ENCODE measurements around the gene CSTF3. TPM values are rescaled to one million over a fixed set of nuclear protein-coding genes. Genes with fewer than 3 reads are reported as not detected.

Gene CSTF3
- total RNA-seq, 3 donors from 2014 or later = 27.3 to 29.6 (median 28.0) TPM

DNA sequence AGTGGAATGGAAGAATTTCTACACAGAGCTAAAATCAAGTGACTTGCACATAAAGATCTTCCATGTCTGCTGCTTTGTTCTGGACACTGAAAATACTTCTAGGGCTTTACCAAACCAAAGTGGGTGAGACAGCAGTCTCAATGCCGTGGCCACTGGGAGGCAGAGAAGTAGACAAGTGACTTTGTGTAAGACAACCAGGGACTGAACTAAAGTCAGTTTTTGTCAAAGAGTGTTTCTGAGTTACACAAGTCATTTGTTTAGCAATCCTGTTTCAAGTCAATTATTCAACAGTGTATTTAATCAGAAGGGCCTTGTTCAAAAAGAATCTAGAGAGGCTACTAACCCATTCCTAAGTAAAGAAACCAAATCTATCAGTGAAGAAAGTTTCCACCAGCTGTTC is 75.3 kb downstream of the CSTF3 start:
- Mint-ChIP-seq H3K4me1 (ENCODE audit: low read depth) (no peaks in the 10 kb centered on the region), H3K9me3 (no peaks in the 10 kb centered on the region), H3K36me3 (ENCODE audit: insufficient read depth) (peaks cover 30% of the 10 kb centered on the region), H3K27me3 (ENCODE audit: low read depth) (no peaks in the 10 kb centered on the region), H3K4me3 (no peak overlapping the region)
- ATAC-seq = no peak
- DNase-seq = no peak

DNA sequence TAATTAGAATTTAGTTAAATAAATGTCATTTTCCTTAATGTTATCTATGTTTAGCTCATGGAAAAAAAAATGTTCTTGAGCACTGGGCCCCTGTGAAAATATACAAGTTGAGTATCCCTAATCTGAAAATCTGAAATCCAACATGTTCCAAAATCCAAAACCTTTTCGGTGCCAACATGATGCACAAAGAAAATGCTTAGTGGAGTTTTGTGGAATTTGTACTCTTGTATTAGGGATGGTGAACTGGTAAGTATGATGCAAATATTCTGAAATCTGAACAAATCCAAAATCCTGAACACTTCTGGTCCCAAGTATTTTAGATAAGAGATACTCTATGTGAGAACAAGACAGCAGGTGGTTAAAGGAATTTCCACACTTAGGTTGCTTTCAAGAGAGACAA is 77.4 kb downstream of the CSTF3 start:
- Mint-ChIP-seq H3K4me1 (ENCODE audit: low read depth) (no peaks in the 10 kb centered on the region), H3K9me3 (no peaks in the 10 kb centered on the region)
- ATAC-seq = no peak

GRCh38 chr11:33072465-33072864 is 88.8 kb downstream of the CSTF3 start:
- no peak for ATAC-seq
- no peaks in the 10 kb centered on the region for H3K9me3 Mint-ChIP-seq
- H3K4me1 Mint-ChIP-seq (ENCODE audit: low read depth) = no peaks in the 10 kb centered on the region
- no peak for DNase-seq
- H3K36me3 Mint-ChIP-seq (ENCODE audit: insufficient read depth) = peaks cover 37% of the 10 kb centered on the region
- no peak overlapping the region for H3K4me3 Mint-ChIP-seq
- no peaks in the 10 kb centered on the region for H3K27me3 Mint-ChIP-seq (ENCODE audit: low read depth)

More for the DNA sequence above, 77.4 kb downstream of the CSTF3 start:
- Mint-ChIP-seq H3K36me3 (ENCODE audit: insufficient read depth) (peaks cover 24% of the 10 kb centered on the region), H3K27me3 (ENCODE audit: low read depth) (no peaks in the 10 kb centered on the region), H3K4me3 (no peak overlapping the region)
- DNase-seq = no peak

DNA sequence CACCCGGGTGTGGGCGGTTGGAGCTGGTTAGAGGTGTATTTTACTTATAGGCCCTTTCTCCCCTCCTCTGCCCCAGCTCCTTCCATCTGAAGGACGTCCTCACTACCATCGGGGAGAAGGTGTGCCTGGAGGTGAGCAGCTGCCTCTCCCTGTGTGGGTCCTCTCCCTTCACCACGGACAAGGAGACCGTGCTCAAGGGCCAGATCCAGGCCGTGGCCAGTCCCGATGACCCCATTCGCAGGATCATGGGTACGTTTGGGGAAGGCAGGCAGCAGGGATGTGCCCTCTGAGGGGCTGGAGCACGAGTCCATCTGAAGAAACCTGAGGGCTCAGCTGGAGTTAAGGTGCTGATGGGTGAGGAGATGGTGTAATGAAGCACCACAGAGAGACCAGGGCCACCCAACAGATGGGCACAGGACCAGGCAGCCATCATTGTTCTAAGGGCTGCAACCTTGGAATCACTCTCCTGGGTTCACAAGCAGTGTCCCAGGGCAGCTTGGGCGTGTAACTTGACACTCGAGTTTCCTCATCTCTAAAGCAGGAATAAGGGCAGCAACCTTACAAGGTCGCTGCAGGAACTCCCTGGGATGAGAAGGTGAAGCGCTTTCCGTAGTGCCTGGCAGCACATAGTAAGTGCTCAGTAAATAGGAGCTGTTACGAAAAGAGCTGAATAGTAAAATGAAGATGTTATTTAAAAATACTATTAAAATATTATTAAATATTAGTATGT is 92.5 kb downstream of the CSTF3 start:
- H3K4me1 Mint-ChIP-seq (ENCODE audit: low read depth) = peaks cover 13% of the 10 kb centered on the region
- no peaks in the 10 kb centered on the region for H3K9me3 Mint-ChIP-seq
- no peak overlapping the region for H3K4me3 Mint-ChIP-seq
- DNase-seq (no peak), ATAC-seq (no peak)
- H3K27me3 Mint-ChIP-seq (ENCODE audit: low read depth) = no peaks in the 10 kb centered on the region
- peaks cover 24% of the 10 kb centered on the region for H3K36me3 Mint-ChIP-seq (ENCODE audit: insufficient read depth)

- peaks cover 28% of the 10 kb centered on the region for H3K4me1 Mint-ChIP-seq (ENCODE audit: low read depth)
- peaks cover 24% of the 10 kb centered on the region for H3K36me3 Mint-ChIP-seq (ENCODE audit: insufficient read depth)
- no peaks in the 10 kb centered on the region for H3K9me3 Mint-ChIP-seq
- ATAC-seq (no peak), DNase-seq (no peak)
- H3K27me3 Mint-ChIP-seq (ENCODE audit: low read depth) = no peaks in the 10 kb centered on the region
- no peak overlapping the region for H3K4me3 Mint-ChIP-seq
Measured at GRCh38 chr11:33067294-33067693, 94.0 kb downstream of the CSTF3 start.

DNA sequence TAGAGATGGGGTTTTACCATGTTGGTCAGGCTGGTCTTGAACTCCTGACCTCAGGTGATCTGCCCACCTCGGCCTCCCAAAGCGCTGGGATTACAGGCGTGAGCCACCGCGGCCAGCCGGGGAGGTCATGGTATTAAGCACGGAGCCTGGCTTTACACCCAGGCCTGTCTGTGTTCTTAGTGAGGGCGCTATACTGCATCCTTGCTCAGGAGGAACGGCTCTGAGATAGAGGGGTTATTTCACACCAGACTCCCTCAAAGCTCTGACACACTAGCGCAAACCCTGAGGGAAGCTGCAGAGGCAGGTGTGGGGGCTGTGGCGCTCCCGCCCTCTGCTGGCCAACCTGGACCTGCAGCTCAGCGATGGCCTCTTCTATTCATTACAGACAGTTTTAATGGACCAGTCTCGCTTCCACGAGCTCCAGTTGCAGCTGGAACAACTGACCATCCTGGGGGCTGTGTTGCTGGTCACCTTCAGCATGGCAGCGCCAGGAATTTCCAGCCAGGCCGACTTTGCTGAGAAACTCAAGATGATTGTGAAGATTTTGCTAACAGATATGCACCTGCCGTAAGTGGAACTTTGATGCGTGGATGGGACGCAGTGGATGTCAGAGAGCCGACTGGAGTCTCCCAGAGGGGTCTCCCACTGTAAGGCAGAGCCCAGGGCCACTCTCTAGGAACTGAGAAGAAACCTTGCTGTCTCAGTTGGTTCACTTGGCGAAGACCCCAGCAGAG is 95.7 kb downstream of the CSTF3 start:
- H3K27me3 Mint-ChIP-seq (ENCODE audit: low read depth) = no peaks in the 10 kb centered on the region
- ATAC-seq (peak; percentile 69 to 77), DNase-seq (peak; percentile 76)
- H3K36me3 Mint-ChIP-seq (ENCODE audit: insufficient read depth) = peaks cover 23% of the 10 kb centered on the region
- peaks cover 32% of the 10 kb centered on the region for H3K4me1 Mint-ChIP-seq (ENCODE audit: low read depth)
- no peaks in the 10 kb centered on the region for H3K9me3 Mint-ChIP-seq
- no peak overlapping the region for H3K4me3 Mint-ChIP-seq

GRCh38 chr11:33064866-33065265 is 96.4 kb downstream of the CSTF3 start:
- Mint-ChIP-seq H3K36me3 (ENCODE audit: insufficient read depth) (peaks cover 26% of the 10 kb centered on the region), H3K4me1 (ENCODE audit: low read depth) (peaks cover 32% of the 10 kb centered on the region), H3K27me3 (ENCODE audit: low read depth) (no peaks in the 10 kb centered on the region), H3K9me3 (no peaks in the 10 kb centered on the region), H3K4me3 (no peak overlapping the region)
- DNase-seq (no peak), ATAC-seq (no peak)

DNA sequence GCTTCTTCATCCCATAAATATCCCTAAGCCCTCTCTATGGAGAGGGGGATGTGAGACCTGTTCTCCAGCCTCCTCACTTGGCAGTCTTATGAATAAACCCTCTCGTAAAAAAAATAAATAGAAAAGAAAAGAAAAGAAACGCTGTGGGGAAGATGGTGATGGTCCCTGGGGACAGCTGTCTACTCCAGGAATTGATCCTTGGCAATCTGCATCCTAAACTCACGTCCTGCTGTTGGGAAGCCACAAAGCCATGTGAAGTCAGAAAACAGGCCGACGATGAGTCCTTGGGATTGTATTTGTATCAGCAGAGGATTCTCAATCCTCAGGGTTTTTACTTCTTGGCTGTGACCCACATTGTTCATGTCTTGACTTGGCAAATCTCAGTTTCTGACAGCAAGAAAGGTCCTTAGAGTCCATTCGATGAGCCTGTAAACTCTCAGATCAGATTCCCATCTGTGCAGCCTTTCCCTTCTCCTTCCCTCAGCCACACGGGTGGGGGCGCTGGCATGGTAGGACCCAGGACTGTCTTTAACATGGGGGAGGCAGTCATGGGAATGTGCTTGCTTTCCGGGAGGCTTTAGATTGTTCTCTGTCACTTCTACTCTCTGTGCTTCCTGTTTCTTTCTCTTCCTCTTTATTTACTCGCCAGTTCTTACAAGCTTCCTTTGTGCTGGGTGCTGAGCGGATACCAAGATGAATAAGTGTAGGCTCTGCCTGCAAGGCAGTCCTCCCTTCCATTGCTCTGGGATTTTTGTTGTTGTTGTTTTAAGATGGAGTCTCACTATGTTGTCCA is 97.1 kb downstream of the CSTF3 start:
- Mint-ChIP-seq H3K4me1 (ENCODE audit: low read depth) (peaks cover 32% of the 10 kb centered on the region), H3K9me3 (no peaks in the 10 kb centered on the region), H3K4me3 (no peak overlapping the region), H3K36me3 (ENCODE audit: insufficient read depth) (peaks cover 32% of the 10 kb centered on the region), H3K27me3 (ENCODE audit: low read depth) (no peaks in the 10 kb centered on the region)
- ATAC-seq (no peak), DNase-seq (no peak)

DNA sequence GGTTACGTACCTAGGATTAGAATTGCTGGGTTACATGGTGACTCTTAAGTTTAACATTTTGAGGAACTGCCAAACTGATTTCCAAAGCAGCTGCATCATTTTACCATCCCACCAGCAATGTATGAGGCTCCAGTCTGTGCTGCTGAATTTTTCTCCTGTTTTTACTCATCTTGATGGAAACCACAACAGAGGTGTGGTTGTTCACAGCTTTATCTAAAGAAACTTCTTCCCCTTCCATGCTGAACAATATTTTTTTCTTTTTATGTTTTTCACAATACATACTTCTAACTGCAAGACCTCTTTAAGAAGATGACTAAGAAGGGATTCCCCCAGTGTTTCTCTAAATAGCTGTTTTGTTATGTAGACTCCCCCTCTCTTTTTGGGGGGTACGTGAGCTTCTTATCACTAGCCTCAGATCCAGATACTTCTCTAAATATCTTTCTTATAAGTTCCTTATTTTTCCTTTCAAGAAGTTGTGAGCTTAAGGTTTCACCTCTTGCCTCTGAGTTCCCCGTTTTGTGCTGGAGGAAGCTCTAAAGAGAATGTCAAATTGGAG is 97.9 kb downstream of the CSTF3 start:
- DNase-seq = no peak
- Mint-ChIP-seq H3K9me3 (no peaks in the 10 kb centered on the region), H3K36me3 (ENCODE audit: insufficient read depth) (peaks cover 37% of the 10 kb centered on the region), H3K4me3 (no peak overlapping the region), H3K27me3 (ENCODE audit: low read depth) (no peaks in the 10 kb centered on the region), H3K4me1 (ENCODE audit: low read depth) (peaks cover 32% of the 10 kb centered on the region)
- ATAC-seq = peak; percentile 77 to 81

DNA sequence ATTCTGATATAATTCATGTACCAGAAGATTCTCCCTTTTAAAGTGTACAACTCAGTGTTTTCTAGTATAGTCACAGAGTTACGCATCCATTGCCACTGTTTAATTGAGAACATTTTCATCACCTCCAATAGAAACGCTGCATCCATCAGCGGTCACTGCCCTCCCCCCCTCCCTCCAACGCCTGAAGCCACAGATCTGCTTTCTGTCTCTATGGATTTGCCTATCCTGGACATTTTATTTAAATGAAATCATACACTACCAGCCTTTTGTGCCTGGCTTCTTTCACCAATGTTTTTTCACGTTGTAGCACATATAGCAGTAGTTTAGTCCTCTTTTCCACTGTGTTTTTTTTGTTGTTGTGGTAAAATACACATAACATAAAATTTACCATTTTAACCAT is 99.1 kb downstream of the CSTF3 start:
- no peak for DNase-seq
- no peaks in the 10 kb centered on the region for H3K27me3 Mint-ChIP-seq (ENCODE audit: low read depth)
- H3K36me3 Mint-ChIP-seq (ENCODE audit: insufficient read depth) = peaks cover 39% of the 10 kb centered on the region
- no peak overlapping the region for H3K4me3 Mint-ChIP-seq
- H3K4me1 Mint-ChIP-seq (ENCODE audit: low read depth) = peaks cover 32% of the 10 kb centered on the region
- H3K9me3 Mint-ChIP-seq = no peaks in the 10 kb centered on the region
- ATAC-seq = no peak

GRCh38 chr11:33060271-33060670 is 101.0 kb downstream of the CSTF3 start:
- no peak overlapping the region for H3K4me3 Mint-ChIP-seq
- ATAC-seq = no peak
- H3K27me3 Mint-ChIP-seq (ENCODE audit: low read depth) = no peaks in the 10 kb centered on the region
- H3K4me1 Mint-ChIP-seq (ENCODE audit: low read depth) = peaks cover 32% of the 10 kb centered on the region
- peaks cover 34% of the 10 kb centered on the region for H3K36me3 Mint-ChIP-seq (ENCODE audit: insufficient read depth)
- DNase-seq = no peak
- no peaks in the 10 kb centered on the region for H3K9me3 Mint-ChIP-seq

DNA sequence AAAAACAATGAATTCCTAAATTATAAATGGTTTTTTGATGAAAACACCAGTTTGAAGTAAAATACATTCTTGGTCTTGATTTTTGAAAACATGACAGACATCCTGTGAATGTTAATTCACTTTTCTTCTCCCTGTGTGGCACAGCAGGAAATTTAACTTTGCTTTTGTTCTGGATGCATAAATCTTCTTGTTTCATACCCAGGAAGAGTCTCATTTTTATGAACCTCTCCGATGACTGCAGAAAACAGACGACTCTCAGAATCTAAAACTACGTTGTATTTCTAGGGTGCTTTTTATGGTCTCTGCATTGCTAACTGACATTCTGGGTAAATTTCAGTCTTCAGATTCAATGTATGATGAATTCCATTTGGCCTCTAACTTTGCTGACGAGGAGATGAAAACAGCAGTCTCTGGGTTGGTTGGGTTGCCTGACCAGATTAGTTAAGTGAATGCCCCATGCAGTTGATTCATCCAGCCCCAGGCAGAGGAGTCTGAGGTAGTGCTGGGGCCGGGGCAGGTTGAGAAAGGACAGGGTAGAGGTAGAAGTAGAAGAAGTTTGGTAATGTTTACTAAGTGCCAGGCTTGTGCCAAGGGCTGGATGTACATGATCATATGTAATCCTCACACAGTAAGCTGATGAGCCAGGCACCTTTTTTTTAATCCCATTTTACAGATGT is 101.8 kb downstream of the CSTF3 start:
- no peaks in the 10 kb centered on the region for H3K9me3 Mint-ChIP-seq
- H3K4me1 Mint-ChIP-seq (ENCODE audit: low read depth) = peaks cover 26% of the 10 kb centered on the region
- no peaks in the 10 kb centered on the region for H3K27me3 Mint-ChIP-seq (ENCODE audit: low read depth)
- ATAC-seq (no peak), DNase-seq (no peak)
- H3K36me3 Mint-ChIP-seq (ENCODE audit: insufficient read depth) = peaks cover 35% of the 10 kb centered on the region
- no peak overlapping the region for H3K4me3 Mint-ChIP-seq

GRCh38 chr11:33057284-33057683 is 104.0 kb downstream of the CSTF3 start:
- Mint-ChIP-seq H3K4me3 (no peak overlapping the region), H3K4me1 (ENCODE audit: low read depth) (peaks cover 4% of the 10 kb centered on the region), H3K27me3 (ENCODE audit: low read depth) (no peaks in the 10 kb centered on the region), H3K36me3 (ENCODE audit: insufficient read depth) (peaks cover 28% of the 10 kb centered on the region), H3K9me3 (no peaks in the 10 kb centered on the region)
- ATAC-seq = no peak
- no peak for DNase-seq

GRCh38 chr11:33055375-33055774 is 105.9 kb downstream of the CSTF3 start:
- H3K4me3 Mint-ChIP-seq = no peak overlapping the region
- peaks cover 26% of the 10 kb centered on the region for H3K36me3 Mint-ChIP-seq (ENCODE audit: insufficient read depth)
- no peaks in the 10 kb centered on the region for H3K4me1 Mint-ChIP-seq (ENCODE audit: low read depth)
- no peaks in the 10 kb centered on the region for H3K27me3 Mint-ChIP-seq (ENCODE audit: low read depth)
- DNase-seq (no peak), ATAC-seq (no peak)
- H3K9me3 Mint-ChIP-seq = no peaks in the 10 kb centered on the region

All from activated T-cell treated with anti-CD3 and anti-CD28 coated beads, Interleukin-2, amount 50 U/mL, for 4 hours (primary cell).